Left ventricle myocardium superior (tissue), 1 donor: Measurements from ENCODE around the gene DCPS. TPM values are rescaled to one million over a fixed set of nuclear protein-coding genes. Genes with fewer than 3 reads are reported as not detected.

ENCODE experiments used
- ATAC-seq: fragments of 200-7000 bp; cut with Tn5 transposase; one replicate; pipeline ENCODE4 v1.9.1; 2020; ENCODE audit warnings: mild to moderate bottlenecking, moderate library complexity
- DNase-seq: peaks from one replicate; pipeline ENCODE4 v3.0.0-alpha.2; 2020
- intact Hi-C: fragments of 100-400 bp; cut with micrococcal nuclease; formaldehyde crosslinking; loops from one replicate; pipeline ENCODE4 v1.11.0; 2022
- total RNA-seq: library from RNA; stranded (reverse); fragmentation: NEBNext Ultra II Directional; extraction: Animal tissue kit (Norgen Biotek cat#: 25700); gene quantifications from one replicate; pipeline ENCODE4 v1.2.1, GENCODE V29; 2021
- donor health status: DM: no; HTN: yes; CAD: no; lungs with severe emphysema.

The DCPS gene
- total RNA-seq, 1 donor from 2014 or later, result 11.1 TPM

DNA sequence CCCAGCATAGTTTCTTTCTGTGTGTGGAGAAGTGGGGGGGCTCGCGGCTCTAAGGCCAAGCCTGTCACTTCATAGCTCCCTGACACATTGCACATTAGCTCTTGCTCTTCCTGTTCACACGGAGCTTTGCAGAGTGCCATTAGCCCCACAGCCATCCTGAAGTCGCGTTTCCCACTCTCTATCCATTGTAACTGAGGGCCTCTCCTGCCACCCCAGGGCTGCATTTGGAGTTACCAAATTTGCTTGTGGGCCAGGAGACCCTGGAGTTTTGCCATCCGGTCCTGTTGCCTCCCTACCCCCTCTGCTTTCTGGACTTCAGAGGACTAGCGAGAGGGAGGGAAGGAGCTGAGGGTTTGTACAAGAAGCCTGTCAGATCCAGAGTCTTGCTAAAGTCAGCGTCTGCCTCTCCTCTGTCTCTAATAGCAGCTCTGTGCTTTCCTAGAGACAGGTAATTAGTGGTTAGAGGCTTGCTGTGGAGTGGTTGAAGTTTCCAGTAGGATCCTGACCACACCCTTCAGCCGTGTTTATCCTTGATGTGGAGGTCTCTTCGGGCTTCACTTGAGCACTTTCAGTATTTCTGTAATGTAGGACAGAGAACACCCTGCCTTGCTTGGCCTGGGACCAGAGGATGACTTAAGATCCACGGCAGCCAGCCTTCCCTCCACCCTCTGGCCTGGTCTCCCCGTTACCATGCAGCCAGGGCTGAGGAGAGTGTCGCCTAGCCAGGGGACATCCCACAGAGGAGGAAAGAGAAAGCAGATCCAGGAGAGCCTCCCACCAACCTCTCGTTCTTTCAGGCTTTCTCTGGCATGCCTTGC is 14.1 kb downstream of the DCPS start:
- ATAC-seq (peak; percentile 94), DNase-seq (peak; percentile 83)
- intact Hi-C loops, result loop anchor here (10.0 kb wide), 1 partner anchor 117 kb away; no protein-coding TSS in a partner anchor

DNA sequence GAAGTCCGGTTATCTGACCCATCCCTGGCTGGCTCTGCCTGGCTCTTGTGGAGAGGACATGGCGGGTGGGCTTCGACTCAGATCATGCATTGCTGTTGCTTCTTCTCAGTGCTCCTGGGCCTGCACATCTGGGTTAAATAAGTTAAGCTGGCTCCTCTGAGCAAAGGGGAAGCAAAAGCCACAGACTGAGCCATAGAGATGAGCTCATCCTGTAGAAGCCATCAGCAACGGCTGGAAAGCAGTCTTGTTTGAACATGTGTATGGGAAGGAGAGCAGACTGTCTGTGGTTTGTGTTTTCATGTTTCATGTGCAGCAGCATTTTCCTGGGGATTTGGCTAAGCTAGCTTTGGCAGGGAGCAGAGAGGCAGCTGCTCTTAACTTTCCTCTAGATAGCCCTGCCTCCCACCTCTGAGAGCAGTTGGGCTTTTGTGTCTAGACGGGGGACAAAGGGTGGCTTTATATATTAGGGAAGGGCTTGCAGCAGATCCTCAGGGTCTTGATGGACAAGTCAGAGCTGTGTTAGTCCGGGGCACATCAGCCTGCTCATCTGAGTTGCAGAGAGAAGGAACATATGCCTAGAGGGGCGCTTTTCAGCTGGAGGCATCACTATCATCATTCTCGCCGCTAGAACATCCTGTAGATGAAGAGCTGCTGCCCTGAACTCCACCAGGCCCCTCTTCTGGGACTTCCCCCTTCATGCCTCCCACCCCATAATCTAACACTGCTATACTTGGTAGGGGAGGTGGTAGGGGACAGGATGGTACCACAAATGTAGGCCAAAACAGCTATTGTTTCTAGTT is 14.9 kb downstream of the DCPS start:
- ATAC-seq (peak; percentile 87), DNase-seq (peak; percentile 47)
- intact Hi-C loops, result loop anchor here (10.0 kb wide), 1 partner anchor 116 kb away; no protein-coding TSS in a partner anchor

DNA sequence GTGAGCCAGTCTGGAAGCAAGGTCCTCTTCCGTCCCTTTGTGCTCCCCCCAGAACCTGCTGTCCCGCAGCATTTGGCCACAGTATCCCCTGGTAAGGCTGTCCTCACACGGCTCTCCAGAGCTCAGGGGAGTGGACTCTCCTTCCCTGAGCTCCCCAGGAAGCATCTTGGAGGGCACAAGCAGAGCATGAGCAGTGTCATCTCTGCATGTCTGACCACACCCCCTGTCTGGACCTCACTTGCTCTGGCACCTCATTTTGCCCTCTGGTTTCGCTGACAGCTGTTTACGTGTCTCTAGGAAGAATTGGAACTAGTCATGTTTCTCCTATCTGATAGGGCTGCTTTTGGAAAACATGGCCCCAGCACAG is 15.5 kb downstream of the DCPS start:
- no peak for DNase-seq
- ATAC-seq, result no peak
- intact Hi-C loops, result loop anchor here (10.0 kb wide), 1 partner anchor 115 kb away; no protein-coding TSS in a partner anchor

DNA sequence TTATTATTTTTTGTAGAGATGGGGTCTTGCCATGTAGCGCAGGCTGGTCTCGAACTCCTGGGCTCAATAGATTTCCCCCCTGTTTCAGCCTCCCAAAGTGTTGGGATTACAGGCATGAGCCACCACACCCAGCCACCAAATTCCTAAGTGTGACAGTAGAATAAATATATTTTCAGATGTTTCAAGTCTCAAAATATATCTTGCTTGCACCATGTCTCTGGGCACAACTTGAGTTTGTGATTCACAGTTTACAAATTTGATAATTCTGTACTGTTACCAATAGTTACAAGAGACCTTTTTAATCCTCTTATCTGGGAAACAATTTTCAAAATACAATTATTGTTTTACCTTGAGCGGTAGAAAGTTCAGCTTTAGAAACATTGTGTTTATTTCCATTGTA is 19.1 kb downstream of the DCPS start:
- DNase-seq (no peak), ATAC-seq (no peak)
- intact Hi-C loops, result no loop called here

DNA sequence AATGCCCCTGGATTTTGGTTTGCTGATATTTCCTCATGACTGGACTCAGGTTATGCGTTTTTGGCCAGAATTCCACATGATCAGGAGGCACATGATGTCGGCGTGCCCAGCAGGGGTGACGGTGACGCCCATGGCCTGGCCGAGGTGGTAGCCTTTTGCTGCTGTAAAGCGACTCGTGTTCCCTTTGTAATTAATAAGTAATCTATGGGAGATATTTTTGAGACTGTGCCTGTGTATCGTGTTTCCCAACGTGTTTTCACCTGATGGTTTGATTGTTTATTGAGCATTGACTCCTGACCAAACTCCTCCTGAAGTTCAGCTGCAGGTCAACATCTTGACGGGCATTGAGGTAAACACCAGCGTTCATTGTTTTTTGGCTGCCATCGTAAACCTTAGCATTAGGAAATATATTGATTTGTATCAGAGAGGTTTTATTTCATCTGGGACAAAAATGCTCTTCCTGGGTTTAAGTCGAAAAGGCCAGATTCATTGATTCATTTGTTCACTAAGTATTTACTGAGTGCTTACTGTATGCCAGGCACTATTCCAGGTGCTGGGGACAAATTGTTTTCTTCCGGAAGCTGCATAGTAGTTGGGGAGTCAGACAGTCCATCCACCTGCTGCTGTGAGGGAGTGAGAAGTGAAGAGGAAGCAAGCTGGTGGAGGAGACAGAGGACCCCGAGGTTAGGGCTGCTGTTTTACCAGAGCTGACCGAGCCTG is 23.6 kb downstream of the DCPS start:
- no peak for ATAC-seq
- no peak for DNase-seq
- intact Hi-C loops, result no loop called here

DNA sequence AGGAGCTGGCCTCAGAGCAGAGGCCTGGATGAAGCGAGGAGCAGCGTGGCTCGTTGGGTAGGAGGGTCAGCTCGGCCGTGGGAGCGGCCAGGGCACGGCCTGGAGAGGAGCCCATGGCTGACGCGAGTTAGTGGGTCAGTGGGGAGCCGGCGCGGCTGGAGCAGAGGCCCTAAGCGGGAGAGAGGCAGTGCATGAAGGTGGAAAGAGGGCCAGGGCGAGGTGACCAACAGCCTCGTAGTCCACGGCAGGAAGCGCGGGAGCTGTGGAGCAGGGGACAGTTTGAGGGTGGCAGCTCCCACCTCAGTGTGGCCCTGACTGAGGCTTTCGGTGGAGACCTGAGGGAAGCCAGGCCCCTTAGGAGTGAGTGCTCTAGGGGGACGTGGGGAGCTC is 24.1 kb downstream of the DCPS start:
- intact Hi-C loops, result no loop called here

DNA sequence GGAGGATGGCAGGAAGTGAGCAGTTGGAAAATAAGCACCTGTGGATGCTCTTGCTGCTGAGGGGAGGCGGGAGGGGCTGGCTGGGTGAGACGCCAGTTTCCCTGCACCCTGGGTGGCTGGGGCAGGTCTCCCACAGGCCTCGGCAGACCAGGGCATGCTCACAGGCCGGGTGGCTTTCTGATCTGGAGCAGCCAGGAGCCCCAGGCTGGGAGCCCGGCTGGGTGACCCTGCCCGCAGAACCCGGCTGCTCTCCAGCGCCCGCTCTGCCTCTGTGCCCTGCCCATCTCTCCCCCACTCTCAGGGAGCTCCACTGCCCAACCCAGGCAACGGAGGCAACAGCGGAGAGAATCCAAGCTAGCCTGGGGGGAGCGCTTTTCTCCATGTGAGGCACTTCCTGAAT is 24.6 kb downstream of the DCPS start:
- DNase-seq (no peak), ATAC-seq (no peak)
- intact Hi-C loops, result no loop called here

More for the DNA sequence above, 24.1 kb downstream of the DCPS start:
- DNase-seq, result no peak
- ATAC-seq, result no peak

DNA sequence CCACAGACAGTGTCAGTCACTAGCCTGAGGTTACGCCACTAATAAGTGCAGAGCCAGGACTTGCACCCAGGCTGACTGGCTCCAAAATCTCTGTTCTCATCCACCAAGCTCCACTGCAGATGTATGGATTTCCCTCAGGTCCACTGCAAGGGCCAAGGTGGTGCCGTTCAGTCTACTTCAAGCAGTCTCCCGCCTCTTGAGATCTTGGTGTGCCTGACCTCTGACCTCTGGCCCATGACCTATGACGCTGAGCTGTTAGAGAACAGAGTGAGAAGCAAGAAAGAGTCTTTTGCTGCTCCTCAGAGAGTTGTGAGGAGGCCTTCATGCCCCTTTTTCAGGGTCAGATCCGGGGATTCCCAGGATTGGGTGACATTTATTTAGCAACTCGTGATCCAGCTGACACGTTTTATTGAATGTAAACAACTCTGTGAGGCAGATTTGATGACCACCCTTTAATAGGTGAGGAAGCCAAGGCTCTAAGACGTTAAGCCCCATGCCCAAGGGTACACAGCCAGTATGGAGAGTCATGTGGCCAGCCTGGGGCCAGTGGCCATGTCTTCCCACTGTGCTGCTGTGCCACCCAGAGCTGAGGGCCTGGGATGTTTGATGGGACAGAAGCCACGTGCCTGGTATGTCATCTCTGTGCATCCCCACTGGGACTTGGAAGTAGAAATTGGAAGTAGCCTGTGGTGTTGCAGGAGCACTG is 25.2 kb downstream of the DCPS start:
- intact Hi-C loops, result no loop called here
- ATAC-seq (no peak), DNase-seq (no peak)

DNA sequence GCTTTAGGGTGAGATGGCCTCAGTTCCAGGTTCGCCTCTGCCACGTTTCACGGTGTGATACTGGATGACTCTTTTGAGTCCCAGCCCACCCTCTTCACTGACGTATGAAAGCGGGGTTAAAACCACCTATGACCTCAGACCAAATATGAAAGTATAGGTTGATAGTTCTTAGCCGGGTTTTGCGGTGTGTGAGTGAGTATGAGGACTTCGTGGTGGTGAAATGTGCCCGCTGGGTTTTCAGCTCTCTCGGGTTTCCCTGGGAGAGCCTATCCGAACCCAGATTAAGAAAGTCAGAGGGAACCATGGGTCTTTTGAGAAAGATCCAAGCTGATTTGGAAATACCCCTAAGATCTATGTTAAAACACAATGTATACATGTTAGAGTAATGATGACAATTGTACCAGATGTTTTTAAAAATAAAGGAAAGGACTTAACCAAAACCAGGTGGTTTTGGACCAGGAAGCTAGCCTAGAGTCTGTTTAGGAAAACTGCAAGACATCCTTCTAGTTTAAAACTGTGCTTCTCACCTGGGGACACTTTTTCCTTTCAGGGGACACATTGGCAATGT is 25.9 kb downstream of the DCPS start:
- no peak for ATAC-seq
- intact Hi-C loops, result no loop called here
- no peak for DNase-seq

DNA sequence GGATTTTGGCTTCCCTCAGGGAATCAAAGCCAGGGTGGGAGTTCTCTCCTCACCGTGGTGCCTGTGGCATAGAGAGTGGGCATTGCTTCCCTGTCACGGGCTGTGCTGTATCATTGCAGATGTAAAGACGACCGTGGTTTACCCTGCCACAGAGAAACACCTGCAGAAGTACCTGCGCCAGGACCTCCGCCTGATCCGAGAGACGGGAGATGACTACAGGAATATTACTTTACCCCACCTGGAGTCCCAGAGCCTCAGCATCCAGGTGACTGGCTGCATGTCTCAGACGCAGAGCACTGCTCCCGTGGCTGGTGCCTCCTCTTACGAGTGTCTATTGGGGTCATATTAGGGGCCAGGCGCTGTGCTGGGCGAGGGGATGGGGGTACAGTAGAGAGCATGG is 27.4 kb downstream of the DCPS start:
- ATAC-seq, result no peak
- intact Hi-C loops, result no loop called here

DNA sequence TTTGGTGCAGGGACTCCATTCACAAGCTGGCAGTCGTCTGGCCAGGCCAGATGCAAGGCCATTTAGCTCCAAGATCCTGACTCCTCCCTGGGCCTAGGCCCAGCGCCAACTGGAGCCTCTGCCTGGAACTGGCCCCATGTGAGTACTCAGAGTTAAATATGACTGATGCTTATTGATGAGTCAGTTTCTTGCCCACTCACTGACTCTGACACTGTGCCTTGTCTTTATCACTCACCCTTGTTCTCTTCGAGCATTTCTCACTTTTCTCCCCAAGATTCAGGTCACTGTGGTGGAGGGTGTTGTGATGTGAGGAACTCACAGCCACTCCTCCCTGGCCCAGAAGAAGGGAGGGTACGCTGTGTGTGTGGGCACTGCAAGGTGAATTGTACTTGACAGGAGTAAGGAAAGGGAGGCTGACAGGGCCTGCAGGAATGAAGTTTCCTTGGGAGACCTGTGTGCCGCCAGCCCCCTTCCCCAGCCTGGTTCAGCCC is 28.4 kb downstream of the DCPS start:
- intact Hi-C loops, result no loop called here
- ATAC-seq (peak; percentile 82), DNase-seq (peak; percentile 88)

More for the DNA sequence above, 27.4 kb downstream of the DCPS start:
- DNase-seq, result no peak

DNA sequence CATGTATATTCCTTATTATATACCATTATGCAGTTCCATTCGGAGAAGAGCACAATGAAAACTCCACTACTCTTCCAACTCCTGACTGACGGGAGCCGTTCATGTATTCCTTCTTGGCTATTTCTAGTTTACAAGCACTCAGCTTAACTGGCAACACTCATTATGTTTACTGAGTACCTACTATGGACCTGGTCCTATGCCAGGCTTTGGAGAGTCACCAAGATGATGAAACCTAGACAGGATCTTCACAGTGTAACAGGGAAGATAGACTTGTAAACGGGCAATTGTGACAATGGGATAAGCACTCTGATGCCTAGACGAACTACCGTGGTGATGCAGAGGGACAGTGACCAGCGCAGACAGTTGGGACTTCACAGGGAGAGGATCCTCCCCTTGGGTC is 29.3 kb downstream of the DCPS start:
- no peak for ATAC-seq
- no peak for DNase-seq
- intact Hi-C loops, result no loop called here

DNA sequence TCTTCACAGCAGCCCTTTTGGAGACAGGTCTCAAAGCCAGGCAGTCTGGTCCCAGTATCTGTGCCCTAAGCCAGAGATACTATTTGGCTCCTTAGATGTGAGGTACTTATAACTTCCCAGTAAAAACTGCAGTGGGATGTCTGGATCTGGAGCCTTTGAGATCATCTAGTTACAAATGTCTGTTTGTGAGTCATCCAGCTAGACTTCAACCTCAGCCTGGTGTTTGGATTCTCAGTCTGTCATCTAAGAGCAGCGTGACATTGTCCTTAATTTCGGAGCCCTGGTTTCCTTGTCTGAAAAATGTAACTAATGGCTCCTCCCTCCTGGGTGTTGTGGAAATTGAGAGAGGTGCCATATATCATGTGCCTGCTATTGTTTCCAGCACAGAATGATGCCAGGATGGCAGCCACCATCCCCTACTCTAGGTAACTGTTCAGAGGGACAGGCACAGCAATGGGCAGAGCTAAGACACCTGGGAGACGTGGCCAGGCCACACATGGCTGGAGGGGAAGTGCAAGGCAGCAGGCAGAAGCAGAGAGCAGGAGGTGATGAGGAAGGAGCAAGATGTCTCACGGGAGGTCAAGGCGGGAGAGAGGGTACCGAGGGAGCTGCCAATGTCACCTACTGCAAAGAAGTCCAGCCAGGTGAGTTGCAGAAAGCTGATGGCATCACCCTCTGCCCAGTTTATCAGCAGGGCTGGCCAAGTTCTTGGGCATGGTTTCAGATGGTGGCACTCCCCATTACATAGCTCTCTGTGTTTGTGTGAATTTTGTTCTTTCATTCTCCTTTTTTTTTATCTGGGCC is 31.0 kb downstream of the DCPS start:
- ATAC-seq, result no peak
- intact Hi-C loops, result no loop called here
- no peak for DNase-seq

DNA sequence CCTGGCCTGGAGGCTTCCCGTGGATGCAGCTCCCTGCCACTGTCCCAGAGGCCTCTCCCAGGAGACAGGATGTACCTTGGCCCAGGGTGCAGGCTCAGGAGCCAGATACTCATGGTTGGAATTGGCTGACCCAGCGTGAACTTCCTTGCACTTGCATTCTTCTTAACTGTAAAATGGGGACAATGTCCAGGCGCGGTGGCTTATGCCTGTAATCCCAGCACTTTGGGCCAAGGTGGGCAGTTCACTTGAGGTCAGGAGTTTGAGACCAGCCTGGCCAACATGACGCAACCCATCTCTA is 31.6 kb downstream of the DCPS start:
- ATAC-seq (peak; percentile 42), DNase-seq (no peak)
- intact Hi-C loops, result no loop called here

DNA sequence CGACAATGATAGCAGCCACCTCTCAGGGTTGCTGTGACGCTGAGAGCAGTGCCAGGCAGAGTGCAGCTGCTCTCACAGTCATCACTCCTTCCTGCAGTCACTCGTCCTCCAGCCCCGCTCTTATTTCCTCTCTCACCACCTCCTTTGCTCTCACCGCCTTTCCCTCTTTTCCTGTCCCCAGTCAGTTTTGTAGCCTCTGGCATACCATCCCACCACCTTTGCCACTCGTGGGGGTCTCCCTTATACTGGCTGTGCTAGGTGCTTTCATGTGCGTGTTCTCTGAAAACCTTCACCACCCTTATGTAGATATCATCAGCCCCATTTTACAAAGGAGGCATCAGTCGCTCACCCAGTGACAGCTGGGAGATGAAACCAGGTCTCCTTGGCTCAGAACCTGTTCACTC is 32.3 kb downstream of the DCPS start:
- no peak for ATAC-seq
- intact Hi-C loops, result no loop called here
- DNase-seq, result no peak

DNA sequence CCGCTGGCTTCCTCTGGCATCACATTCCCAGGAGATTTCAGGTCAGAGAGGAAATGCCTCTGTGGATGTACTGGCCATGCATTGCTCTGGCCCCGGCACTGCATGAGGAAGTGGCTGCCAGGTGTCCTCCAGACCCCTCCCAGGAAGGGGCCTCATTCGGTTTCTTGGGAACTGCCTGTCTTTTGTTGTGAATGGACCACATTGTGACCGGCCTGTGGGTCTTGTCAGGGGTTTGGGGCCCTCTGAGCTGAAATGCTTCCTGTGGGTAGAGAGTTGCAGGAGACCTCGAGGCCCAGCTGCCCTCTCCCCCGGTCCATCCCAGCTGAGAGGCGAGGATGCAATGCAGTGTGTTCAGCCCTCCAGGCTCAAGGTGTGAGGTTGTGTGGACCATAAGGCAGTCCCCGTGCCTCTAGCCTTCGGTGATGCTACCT is 32.8 kb downstream of the DCPS start:
- DNase-seq (no peak), ATAC-seq (no peak)
- intact Hi-C loops, result no loop called here

DNA sequence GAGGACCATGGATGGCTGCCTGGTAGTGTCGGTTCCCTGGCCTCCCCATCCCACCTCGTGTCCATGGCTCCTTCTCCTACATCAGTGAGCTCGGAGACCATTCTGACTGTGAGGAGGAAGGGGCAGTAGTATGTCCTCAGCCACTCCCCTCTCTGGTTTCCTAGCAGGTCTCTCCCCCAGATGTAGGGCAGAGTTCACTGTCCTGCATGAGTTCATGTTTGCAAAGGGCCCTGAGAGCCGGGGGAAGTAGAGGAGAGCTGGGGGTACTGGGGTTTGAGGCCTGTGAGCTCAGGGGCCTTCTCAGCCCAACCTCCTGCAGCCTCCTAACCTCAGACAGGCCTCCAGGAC is 33.2 kb downstream of the DCPS start:
- intact Hi-C loops, result no loop called here
- no peak for DNase-seq
- ATAC-seq, result no peak
